ENCODE results near the gene GFY. TPM values are rescaled to one million over a fixed set of nuclear protein-coding genes. Genes with fewer than 3 reads are reported as not detected.

GFY gene
- polyA plus RNA-seq, 1 experiment, result not detected

DNA sequence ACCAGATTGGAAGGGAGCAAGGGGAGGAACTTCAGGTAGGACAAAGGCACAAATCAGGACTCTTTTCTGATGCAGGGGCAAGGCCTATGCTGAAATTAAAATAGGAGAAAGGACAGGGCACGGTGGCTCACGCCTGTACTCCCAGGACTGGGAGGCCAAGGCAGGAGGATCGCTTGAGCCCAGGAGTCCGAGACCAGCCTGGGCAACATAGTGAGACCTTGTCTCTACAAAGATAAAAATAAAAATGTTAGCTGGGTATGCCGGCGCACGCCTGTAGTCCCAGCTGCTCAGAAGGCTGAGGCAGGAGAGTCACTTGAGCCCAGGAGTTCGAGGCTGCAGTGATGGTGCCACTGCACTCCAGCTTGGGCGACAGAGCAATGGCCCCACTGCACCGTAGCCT is 10.5 kb downstream of the GFY start:
- Histone ChIP-seq H3K27ac (ENCODE audit: low read depth, low read length) (no peak overlapping the region), H3K9me3 (ENCODE audit: control insufficient read depth, insufficient read depth, low read length) (peaks cover 27% of the 10 kb centered on the region; the same call in 1 of the 2 replicates), H3K4me3 (ENCODE audit: low read depth, low read length) (no peak overlapping the region), H3K27me3 (ENCODE audit: control insufficient read depth, insufficient read depth, low read length) (peaks cover 95% of the 10 kb centered on the region)
- no peak for DNase-seq (ENCODE audit: low read depth, low spot score)
- TF ChIP-seq, protein P1, sequence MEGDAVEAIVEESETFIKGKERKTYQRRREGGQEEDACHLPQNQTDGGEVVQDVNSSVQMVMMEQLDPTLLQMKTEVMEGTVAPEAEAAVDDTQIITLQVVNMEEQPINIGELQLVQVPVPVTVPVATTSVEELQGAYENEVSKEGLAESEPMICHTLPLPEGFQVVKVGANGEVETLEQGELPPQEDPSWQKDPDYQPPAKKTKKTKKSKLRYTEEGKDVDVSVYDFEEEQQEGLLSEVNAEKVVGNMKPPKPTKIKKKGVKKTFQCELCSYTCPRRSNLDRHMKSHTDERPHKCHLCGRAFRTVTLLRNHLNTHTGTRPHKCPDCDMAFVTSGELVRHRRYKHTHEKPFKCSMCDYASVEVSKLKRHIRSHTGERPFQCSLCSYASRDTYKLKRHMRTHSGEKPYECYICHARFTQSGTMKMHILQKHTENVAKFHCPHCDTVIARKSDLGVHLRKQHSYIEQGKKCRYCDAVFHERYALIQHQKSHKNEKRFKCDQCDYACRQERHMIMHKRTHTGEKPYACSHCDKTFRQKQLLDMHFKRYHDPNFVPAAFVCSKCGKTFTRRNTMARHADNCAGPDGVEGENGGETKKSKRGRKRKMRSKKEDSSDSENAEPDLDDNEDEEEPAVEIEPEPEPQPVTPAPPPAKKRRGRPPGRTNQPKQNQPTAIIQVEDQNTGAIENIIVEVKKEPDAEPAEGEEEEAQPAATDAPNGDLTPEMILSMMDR (IDR thresholded peaks at IDR 0.05; ENCODE audit: low read depth, low read length), result no peak
- CTCF ChIA-PET, result no interaction called here
- POLR2A ChIA-PET, result no interaction called here

GRCh38 chr19:49436381-49437017 is 11.3 kb downstream of the GFY start:
- H3K4me3 ChIP-seq (ENCODE audit: low read depth, low read length), result no peak overlapping the region
- ChIA-PET POLR2A (interaction anchor here (0.6 kb wide), 1 partner anchor 294 kb away, joined by 7 read pairs; no protein-coding TSS in a partner anchor), CTCF (no interaction called here)
- H3K27ac ChIP-seq (ENCODE audit: low read depth, low read length), result no peak overlapping the region
- no peak for DNase-seq (ENCODE audit: low read depth, low spot score)
- peaks cover 93% of the 10 kb centered on the region for H3K27me3 ChIP-seq (ENCODE audit: control insufficient read depth, insufficient read depth, low read length)
- peaks cover 21% of the 10 kb centered on the region; the same call in 1 of the 2 replicates for H3K9me3 ChIP-seq (ENCODE audit: control insufficient read depth, insufficient read depth, low read length)
- TF ChIP-seq, protein P1 (IDR thresholded peaks at IDR 0.05; ENCODE audit: low read depth, low read length), result no peak

- no peak overlapping the region for H3K4me3 ChIP-seq (ENCODE audit: low read depth, low read length)
- POLR2A ChIA-PET, result no interaction called here
- no peak for DNase-seq (ENCODE audit: low read depth, low spot score)
Observed at GRCh38 chr19:49437231-49437630, 12.0 kb downstream of the GFY start.

GRCh38 chr19:49438261-49438660 is 13.1 kb downstream of the GFY start:
- peaks cover 87% of the 10 kb centered on the region for H3K27me3 ChIP-seq (ENCODE audit: control insufficient read depth, insufficient read depth, low read length)
- TF ChIP-seq, protein P1 (IDR thresholded peaks at IDR 0.05; ENCODE audit: low read depth, low read length), result no peak
- ChIA-PET CTCF (no interaction called here), POLR2A (no interaction called here)
- no peak overlapping the region for H3K4me3 ChIP-seq (ENCODE audit: low read depth, low read length)
- no peak overlapping the region for H3K27ac ChIP-seq (ENCODE audit: low read depth, low read length)
- DNase-seq (ENCODE audit: low read depth, low spot score), result no peak
- peaks cover 9% of the 10 kb centered on the region; the same call in 1 of the 2 replicates for H3K9me3 ChIP-seq (ENCODE audit: control insufficient read depth, insufficient read depth, low read length)

More at GRCh38 chr19:49437231-49437630, 12.0 kb downstream of the GFY start:
- no peak overlapping the region for H3K27ac ChIP-seq (ENCODE audit: low read depth, low read length)
- CTCF ChIA-PET, result no interaction called here
- peaks cover 94% of the 10 kb centered on the region for H3K27me3 ChIP-seq (ENCODE audit: control insufficient read depth, insufficient read depth, low read length)
- peaks cover 14% of the 10 kb centered on the region; the same call in 1 of the 2 replicates for H3K9me3 ChIP-seq (ENCODE audit: control insufficient read depth, insufficient read depth, low read length)
- TF ChIP-seq, protein P1 (IDR thresholded peaks at IDR 0.05; ENCODE audit: low read depth, low read length), result no peak

GRCh38 chr19:49439836-49440235 is 14.6 kb downstream of the GFY start:
- POLR2A ChIA-PET, result no interaction called here
- Histone ChIP-seq H3K4me3 (ENCODE audit: low read depth, low read length) (no peak overlapping the region), H3K27ac (ENCODE audit: low read depth, low read length) (no peak overlapping the region), H3K27me3 (ENCODE audit: control insufficient read depth, insufficient read depth, low read length) (peaks cover 71% of the 10 kb centered on the region), H3K9me3 (ENCODE audit: control insufficient read depth, insufficient read depth, low read length) (peaks cover 7% of the 10 kb centered on the region; the same call in 1 of the 2 replicates)
- CTCF ChIA-PET, result no interaction called here
- no peak for DNase-seq (ENCODE audit: low read depth, low spot score)
- TF ChIP-seq, protein P1 (IDR thresholded peaks at IDR 0.05; ENCODE audit: low read depth, low read length), result no peak
